ENCODE data around the gene CSKMT.

DNA sequence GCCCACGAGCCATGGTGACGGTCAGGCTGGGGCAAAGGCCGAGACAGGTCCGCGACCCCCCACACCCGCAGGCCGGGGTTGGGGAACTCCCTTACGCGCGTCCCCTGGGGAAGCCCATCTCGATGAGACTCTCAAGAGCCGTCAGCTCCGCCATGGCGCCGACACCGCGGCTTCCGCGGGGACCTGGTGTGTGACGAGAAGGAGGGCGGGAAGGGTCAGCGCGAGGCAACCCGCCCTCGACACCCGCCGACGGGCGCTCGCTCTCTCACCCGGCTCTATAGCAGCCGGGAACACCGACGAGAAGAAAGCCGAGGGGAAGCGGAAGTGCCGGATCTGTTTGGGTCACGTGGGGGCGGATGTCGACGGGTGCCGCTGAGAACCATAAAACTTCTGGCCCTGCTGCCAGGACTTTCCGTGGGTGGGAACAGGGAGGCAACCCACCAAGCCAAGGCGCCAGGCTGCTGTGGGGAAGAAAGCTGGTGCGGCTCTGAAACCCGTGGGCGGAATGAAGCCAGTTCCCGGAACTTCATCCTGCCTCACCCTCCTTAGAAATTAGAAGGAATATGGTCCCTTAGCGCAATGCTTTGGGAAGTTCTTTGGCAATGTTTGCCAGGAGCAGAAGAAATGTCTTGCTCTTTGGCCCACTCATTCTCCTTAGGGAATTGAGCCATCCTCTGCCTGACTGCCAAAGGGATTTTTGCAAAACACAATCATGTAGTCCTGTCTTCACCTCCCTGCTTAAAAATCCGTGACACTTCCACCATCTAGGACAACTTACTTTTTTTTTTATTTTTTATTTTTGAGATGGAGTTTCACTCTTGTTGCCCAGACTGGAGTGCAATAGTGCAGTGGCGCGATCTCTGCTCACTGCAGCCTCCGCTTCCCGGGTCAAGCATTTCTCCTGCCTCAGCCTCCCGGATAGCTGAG, 13.9 kb downstream of the CSKMT start, which contains the start of gene UBXN1:
- TF ChIP-seq, protein P1, sequence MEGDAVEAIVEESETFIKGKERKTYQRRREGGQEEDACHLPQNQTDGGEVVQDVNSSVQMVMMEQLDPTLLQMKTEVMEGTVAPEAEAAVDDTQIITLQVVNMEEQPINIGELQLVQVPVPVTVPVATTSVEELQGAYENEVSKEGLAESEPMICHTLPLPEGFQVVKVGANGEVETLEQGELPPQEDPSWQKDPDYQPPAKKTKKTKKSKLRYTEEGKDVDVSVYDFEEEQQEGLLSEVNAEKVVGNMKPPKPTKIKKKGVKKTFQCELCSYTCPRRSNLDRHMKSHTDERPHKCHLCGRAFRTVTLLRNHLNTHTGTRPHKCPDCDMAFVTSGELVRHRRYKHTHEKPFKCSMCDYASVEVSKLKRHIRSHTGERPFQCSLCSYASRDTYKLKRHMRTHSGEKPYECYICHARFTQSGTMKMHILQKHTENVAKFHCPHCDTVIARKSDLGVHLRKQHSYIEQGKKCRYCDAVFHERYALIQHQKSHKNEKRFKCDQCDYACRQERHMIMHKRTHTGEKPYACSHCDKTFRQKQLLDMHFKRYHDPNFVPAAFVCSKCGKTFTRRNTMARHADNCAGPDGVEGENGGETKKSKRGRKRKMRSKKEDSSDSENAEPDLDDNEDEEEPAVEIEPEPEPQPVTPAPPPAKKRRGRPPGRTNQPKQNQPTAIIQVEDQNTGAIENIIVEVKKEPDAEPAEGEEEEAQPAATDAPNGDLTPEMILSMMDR (IDR thresholded peaks at IDR 0.05; ENCODE audit: borderline replicate concordance, extremely low read depth, low read length, poor library complexity, severe bottlenecking), result no peak
- no peak for TF ChIP-seq EZH2 (IDR thresholded peaks at IDR 0.05; ENCODE audit: borderline replicate concordance, low read depth, low read length, severe bottlenecking)
